Kidney (tissue), 22 donors: Measurements from ENCODE around the gene THEM4. TPM values are rescaled to one million over a fixed set of nuclear protein-coding genes. Genes with fewer than 3 reads are reported as not detected.

Source experiments
- DNase-seq, 5 donors: peaks; one replicate each; pipeline ENCODE4 v3.0.0-alpha.2; 2013 to 2020
- FAIRE-seq: peaks from 2 replicates; lab custom pipeline; 2012; peaks lifted over from hg19 to GRCh38; lab: Jason Lieb, UNC
- H3K27ac ChIP-seq, 2 donors: one replicate each; pipeline ENCODE4 v1.7.0; 2013; ENCODE audit warnings: low read depth in 2 of 2, low read length in 2 of 2, inconsistent platforms in 1 of 2
- H3K27me3 ChIP-seq: one replicate; pipeline ENCODE4 v1.7.1; 2013; ENCODE audit warnings: low read length, inconsistent platforms; ENCODE audit not compliant: control insufficient read depth, insufficient read depth
- H3K36me3 ChIP-seq, 3 donors: one replicate each; pipeline versions ENCODE4 v1.7.0 to v1.7.1; 2013; ENCODE audit warnings: low read length in 3 of 3, control low read depth in 1 of 3, inconsistent platforms in 1 of 3; ENCODE audit not compliant: insufficient read depth in 3 of 3, control insufficient read depth in 2 of 3
- H3K4me1 ChIP-seq, 3 donors: one replicate each; pipeline versions ENCODE4 v1.7.0 to v1.7.1; 2013; ENCODE audit warnings: low read length in 3 of 3, inconsistent platforms in 1 of 3, low read depth in 1 of 3; ENCODE audit not compliant: control insufficient read depth in 2 of 3, insufficient read depth in 2 of 3
- H3K4me3 ChIP-seq, 3 donors: one replicate each; pipeline versions ENCODE4 v1.7.0 to v1.8.1; 2013; ENCODE audit warnings: low read length in 3 of 3, control low read depth in 1 of 3, inconsistent platforms in 1 of 3
- H3K9ac ChIP-seq, 3 donors: one replicate each; pipeline versions ENCODE4 v1.7.0 to v1.7.1; 2013; ENCODE audit warnings: low read length in 3 of 3, control low read depth in 1 of 3, inconsistent platforms in 1 of 3
- H3K9me3 ChIP-seq, 3 donors: one replicate each; pipeline versions ENCODE4 v1.7.0 to v1.7.1; 2013; ENCODE audit warnings: low read length in 3 of 3, control low read depth in 1 of 3, inconsistent platforms in 1 of 3; ENCODE audit not compliant: control insufficient read depth in 2 of 3, insufficient read depth in 1 of 3
- CTCF ChIP-seq: IDR thresholded peaks from 3 replicates; pipeline ENCODE4 v1.5.1; 2012; ENCODE audit warnings: mild to moderate bottlenecking, moderate library complexity, borderline replicate concordance; ENCODE audit not compliant: insufficient read depth; ENCODE audit errors: extremely low read depth
- intact Hi-C: fragments of 100-400 bp; cut with DNase I; formaldehyde crosslinking; loops from one replicate; pipeline ENCODE4 v1.11.1; 2022
- long read RNA-seq, 10 donors: library from polyadenylated mRNA in 1 of 10; unstranded in 1 of 10; transcript quantifications; one replicate each; pipeline ENCODE4 v2.0.0 and lab custom pipeline, GENCODE V29; 2021 to 2026
- polyA plus RNA-seq: library from polyadenylated mRNA; stranded (reverse); fragments of 350-450 nt; fragmentation: Illumina TruSeq; extraction: RNeasy Lipid Tissue Mini Kit (QIAGEN cat#74804); gene quantifications from one replicate; pipeline ENCODE4 v1.2.3, GENCODE V29; 2014; ENCODE audit warnings: low read depth, low replicate concordance; ENCODE audit not compliant: insufficient read depth
- total RNA-seq: library from RNA; stranded (reverse); fragmentation: NEBNext Ultra II Directional; extraction: Animal tissue kit (Norgen Biotek cat#: 25700); gene quantifications from one replicate; pipeline ENCODE4 v1.2.1, GENCODE V29; 2021
- donor health status: control.
- donor health status: control.
- donor health status: control.
- donor health status: control.
- donor health status: control.
- donor health status: DM: yes; HTN: yes; CAD: no.
- donor health status: Normal renal cell carcinoma (clear cell type).

THEM4 gene
- total RNA-seq (17.5 TPM), polyA plus RNA-seq (27.9 TPM)
- long read RNA-seq, donor 1, partial matches to known transcripts: 0 of 4 reads
- long read RNA-seq, donor 1, other reads (novel, unspliced or antisense): 0 of 4 reads
- long read RNA-seq, donor 2, partial matches to known transcripts: 7 of 11 reads
- long read RNA-seq, donor 2, other reads (novel, unspliced or antisense): 0 of 11 reads
- long read RNA-seq, donor 3, partial matches to known transcripts: 7 of 14 reads
- long read RNA-seq, donor 3, other reads (novel, unspliced or antisense): 0 of 14 reads
- long read RNA-seq, donor 4, partial matches to known transcripts: 13 of 17 reads
- long read RNA-seq, donor 4, other reads (novel, unspliced or antisense): 0 of 17 reads
- long read RNA-seq, donor 5: 0 reads
- long read RNA-seq, donor 6, partial matches to known transcripts: 0 of 4 reads
- long read RNA-seq, donor 6, other reads (novel, unspliced or antisense): 0 of 4 reads
- long read RNA-seq, donor 7, transcript THEM4-202 (7 exons, 1,832 nt): major isoform, 6 of 11 reads
- long read RNA-seq, donor 7, partial matches to known transcripts: 3 of 11 reads
- long read RNA-seq, donor 7, other reads (novel, unspliced or antisense): 1 of 11 reads
- long read RNA-seq, donor 8, partial matches to known transcripts: 5 of 9 reads
- long read RNA-seq, donor 8, other reads (novel, unspliced or antisense): 0 of 9 reads
- long read RNA-seq, donor 9, partial matches to known transcripts: 0 of 3 reads
- long read RNA-seq, donor 9, other reads (novel, unspliced or antisense): 0 of 3 reads
- long read RNA-seq, donor 10, partial matches to known transcripts: 0 of 6 reads
- long read RNA-seq, donor 10, other reads (novel, unspliced or antisense): 0 of 6 reads

DNA sequence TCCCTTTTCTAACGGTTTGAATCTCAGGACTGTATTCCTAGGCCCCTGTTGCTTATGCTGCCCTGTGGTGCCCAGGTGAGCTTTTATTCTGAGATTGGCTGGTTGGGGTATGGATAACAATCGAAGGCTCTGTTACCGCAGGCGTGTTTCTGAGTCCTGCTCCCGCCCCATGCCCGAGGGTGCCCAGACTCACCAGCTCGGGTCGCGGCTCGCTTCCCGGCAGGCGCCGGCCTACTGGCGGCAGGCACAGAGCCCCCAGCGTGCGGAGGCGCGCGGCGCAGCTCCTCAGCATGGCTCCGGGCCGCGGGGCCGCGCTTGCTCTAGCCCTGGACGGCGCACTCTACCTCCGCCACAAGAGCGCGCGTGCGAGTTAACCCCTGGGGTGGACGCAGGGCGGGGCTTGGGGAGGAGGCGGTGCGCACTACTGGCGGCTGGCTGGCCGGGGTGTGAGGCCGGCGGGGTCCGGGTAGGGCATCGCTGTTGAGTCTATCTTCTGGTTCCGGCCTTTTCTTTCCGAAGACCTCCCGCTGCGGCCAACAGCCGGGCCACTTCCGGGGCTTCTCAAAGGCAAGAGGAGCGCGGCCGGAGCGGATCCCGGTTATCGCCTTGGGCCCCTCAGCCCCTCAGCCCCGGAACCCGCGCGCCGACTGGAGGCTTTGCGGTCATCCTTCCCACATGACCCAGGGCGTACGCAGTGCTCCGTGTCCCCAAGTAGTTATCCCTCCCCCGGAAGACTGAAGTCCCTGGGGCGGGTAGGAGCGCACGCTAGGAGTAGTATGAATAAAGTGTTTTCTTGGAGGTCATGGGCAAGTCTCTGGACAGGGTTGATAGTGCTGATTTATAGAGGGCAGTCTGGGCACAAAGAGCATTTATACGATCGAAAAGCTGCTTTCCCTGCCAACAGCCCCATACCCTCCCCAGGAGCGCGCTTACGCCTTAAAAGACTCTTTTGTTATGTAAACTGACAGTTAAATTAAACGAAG is at the start of gene THEM4:
THEM4 (minus strand) TSS at position 345 of the 983 bp plus-strand sequence; CDS start at position 292, 53 bp downstream.
- Histone ChIP-seq H3K9ac (peak within 1 kb of the TSS; percentile 71 to 98 (median 96)), H3K9me3 (peaks cover 0 to 13% (median 0%) of the 10 kb centered on the region in 3 donors), H3K36me3 (no peaks in the 10 kb centered on the region), H3K4me1 (peaks cover 0 to 8% (median 4%) of the 10 kb centered on the region in 3 donors), H3K27ac (peak within 1 kb of the TSS; percentile 86 to 93), H3K4me3 (peak within 1 kb of the TSS; percentile 70 to 89 (median 89)), H3K27me3 (no peaks in the 10 kb centered on the region)
- intact Hi-C loops: no loop called here
- FAIRE-seq (no peak), DNase-seq (peak; percentile 97 to 99 (median 98))
- peak; percentile 20 for TF ChIP-seq CTCF

- no peak for FAIRE-seq
Measured at GRCh38 chr1:151958959-151959358, 49.6 kb upstream of the THEM4 start.

More at GRCh38 chr1:151958959-151959358, 49.6 kb upstream of the THEM4 start:
- Histone ChIP-seq H3K9me3 (no peaks in the 10 kb centered on the region), H3K9ac (no peak overlapping the region), H3K4me3 (no peak overlapping the region), H3K36me3 (no peaks in the 10 kb centered on the region), H3K4me1 (peaks cover 0 to 17% (median 0%) of the 10 kb centered on the region in 3 donors), H3K27me3 (no peaks in the 10 kb centered on the region), H3K27ac (no peak overlapping the region)
- TF ChIP-seq CTCF: no peak
- intact Hi-C loops: no loop called here
- no peak for DNase-seq
